GM10847 (cell line): ENCODE measurements around the gene ZNF575.

Experiments used
- POLR2A ChIP-seq: IDR thresholded peaks from 2 replicates; pipeline ENCODE4 v1.6.1; 2011; ENCODE audit not compliant: insufficient read length; ENCODE audit errors: extremely low read depth

ZNF575 gene

GRCh38 chr19:43552198-43552450, 19.1 kb downstream of the ZNF575 start:
- no peak for TF ChIP-seq POLR2A

DNA sequence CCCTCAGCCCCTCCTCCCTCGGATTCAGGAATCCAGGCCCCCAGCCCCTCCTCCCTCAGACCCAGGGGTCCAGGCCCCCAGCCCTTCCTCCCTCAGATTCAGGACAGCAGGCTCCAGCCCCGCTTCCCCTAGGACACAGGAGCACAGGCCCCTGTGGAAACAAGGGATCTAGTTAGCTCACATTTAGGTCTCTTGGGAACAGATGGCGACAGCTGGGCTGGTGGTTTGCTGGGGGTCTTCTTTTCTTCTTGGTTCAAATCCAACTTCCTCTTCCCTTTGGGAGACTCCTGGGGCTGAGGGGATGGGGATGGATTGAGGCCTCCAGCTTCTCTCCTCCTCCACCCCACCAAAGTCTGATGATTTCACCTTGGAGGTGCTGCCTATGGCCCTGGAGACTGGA, 19.6 kb downstream of the ZNF575 start:
- TF ChIP-seq POLR2A, result no peak

- no peak for TF ChIP-seq POLR2A
These were observed 20.7 kb downstream of the ZNF575 start for GRCh38 chr19:43553656-43554055.

DNA sequence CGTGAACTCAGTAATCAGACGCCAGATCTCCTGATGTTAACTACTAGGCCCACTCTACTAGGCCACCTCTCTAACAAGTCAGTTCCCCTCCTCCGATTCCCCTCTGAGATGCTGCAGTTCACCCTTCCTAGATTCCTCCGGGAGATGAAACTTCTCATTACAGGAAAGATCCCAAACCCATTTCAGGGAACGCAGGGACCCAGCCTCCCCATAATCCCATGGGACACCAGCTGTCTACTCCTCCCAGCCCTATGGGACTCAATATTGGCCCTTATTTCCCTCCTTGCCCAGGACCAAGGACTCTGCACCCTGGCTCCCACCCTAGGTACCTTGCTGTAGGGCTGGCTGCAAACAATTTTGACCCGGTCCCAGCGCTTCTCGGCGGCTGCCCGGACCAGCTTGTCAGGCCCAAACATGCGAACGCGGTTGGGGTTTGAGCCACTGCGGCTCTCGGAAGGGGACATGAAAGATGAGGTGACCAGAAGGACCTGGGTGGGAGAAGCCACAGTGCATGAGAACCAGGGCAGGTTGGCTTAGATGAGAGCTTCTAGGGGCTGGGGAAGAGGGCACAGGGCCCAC, 21.4 kb downstream of the ZNF575 start:
- no peak for TF ChIP-seq POLR2A

DNA sequence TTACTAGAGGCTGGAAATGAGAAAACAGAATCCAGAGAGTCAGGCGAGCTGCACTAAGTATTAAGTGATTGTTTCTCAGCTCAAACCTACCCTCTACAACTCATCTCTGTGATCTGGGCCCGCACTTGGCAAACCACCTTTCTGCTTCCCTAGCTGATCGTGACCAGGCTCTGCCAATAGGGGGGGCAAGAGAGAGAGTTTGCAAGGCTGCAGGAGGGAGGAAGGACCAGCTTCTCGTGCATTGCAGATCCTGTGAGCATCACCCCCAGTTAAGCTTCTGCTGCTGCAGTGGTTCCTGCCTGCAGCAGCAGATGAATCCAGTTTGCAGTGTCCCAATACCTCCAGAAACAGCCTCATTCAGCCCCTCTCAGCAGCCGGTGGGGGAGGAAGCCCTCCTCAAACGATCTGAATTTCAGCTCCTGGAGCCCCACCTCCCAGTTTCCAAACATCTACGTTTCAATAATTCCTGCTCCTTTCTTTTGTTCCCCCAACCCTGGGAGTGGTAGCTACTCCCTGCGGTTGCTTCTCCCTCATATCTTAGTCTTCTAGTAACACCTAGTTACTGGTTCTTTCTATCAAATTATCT, 22.3 kb downstream of the ZNF575 start:
- TF ChIP-seq POLR2A, result no peak

DNA sequence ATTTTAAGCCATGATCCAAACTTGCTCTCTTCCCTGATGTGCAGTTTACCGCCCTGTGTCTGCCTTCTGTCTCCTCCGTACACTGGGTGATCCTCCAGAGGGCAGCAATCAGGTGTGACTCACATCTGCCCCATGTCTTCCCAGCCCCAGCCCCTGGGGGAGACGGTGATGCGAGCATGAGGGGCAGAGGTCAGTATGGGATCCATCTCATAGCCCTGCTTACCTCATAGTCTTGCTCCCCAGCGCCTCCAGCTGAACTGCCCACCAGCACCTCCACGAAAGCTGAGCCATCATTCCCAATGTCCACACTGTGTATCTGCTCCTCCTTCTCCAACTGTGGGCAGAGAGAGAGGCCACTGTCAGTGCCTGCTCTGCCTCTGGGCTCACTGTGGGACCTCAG, 27.7 kb downstream of the ZNF575 start:
- TF ChIP-seq POLR2A, result no peak

DNA sequence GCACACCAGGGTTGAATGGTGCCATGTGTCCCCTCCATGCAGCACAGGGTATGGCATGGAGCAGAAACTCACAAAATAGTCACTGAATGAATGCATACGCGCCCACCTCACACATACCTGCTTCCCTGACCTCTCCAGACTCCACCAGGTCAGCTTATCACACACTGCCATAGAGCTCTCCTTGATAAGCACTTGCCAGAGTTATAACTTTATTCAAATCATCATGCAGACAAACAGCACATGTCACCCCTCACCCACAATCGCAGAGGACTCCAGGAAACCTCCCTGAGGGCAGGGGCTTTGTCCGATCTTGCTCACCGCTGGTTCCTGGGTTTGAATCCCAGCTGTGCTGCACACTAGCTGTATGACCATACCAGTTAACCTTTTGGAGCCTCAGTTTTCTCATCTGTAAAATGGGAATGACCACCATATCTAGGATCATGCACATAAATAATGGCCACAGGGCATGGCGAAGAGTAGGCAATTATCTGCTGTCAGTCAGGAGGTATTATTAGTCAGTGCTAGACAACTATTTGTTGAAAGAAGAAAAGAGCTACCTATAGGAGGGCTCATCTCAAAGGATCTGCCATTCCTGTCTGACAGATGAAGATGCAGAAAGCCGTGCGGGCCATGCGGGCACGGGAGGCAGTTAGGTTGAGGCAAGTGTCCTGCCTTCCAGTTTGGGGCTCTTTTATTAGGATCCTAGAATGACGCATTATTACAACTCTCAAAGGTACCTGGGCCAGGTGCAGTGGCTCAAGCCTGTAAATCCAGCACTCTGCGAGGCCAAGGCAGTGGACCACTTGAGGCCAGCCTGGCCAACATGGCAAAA, 28.4 kb downstream of the ZNF575 start:
- no peak for TF ChIP-seq POLR2A

- TF ChIP-seq POLR2A, result no peak
These were observed 29.3 kb downstream of the ZNF575 start for GRCh38 chr19:43562226-43562697.

GRCh38 chr19:43562698-43563241, 29.8 kb downstream of the ZNF575 start:
- TF ChIP-seq POLR2A, result no peak

DNA sequence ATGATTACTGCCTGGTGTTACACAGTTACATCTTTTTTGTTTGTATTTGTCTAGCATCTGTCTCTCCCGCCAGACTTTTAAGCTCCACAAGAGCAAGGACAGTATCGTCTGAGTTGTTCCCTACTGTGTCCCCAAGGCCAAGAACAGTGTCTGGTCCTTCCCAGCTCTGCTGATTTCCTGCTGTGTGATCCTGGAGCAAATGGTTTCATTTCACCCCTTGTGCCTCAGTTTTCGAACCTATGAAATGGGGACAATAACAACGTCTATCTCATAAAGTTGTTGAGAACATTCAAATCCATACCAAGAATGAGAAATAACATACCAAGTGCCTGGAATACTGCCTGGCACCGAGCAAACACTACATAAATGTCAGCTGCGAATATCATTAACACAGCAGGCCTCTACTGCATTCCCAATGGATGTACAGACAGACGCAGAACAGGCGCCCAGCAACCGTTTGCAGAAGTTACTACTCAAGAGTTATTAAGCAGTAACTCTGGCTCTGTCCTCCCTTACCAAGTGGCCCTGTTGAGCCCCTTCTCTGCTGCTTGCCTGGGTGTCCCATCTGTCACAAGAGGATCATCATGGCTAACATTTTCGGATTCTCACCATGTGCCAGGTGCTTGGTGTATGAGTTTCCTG, 30.9 kb downstream of the ZNF575 start:
- TF ChIP-seq POLR2A, result no peak

GRCh38 chr19:43564800-43565199, 31.8 kb downstream of the ZNF575 start:
- no peak for TF ChIP-seq POLR2A

GRCh38 chr19:43569657-43570056, 36.7 kb downstream of the ZNF575 start:
- no peak for TF ChIP-seq POLR2A

DNA sequence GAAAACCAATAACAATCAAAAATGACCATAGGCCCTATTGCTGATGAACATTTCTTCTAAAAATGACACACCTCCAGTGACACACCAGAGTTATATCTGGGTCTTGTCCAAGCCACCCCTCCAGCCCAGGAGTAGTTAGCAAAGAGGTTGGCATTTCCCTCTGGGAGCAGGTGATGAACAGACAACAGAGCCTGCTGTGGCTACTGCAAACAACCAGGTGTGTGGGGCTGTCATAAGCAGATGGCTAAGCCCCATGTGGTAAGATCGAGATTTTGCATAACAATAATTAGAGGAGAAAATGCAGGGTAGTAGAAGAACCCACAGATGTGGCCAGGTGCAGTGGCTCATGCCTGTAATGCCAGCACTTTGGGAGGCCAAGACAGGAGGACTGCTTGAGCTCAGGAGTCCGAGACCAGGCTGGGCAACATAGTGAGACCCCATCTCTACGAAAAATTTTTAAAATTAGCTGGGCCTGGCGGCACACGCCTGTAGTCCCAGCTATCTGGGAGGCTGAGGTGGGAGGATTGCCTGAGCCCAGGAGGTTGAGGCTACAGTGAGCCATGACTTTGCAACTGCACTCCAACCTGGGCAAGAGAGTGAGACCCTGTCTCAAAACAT, 37.3 kb downstream of the ZNF575 start:
- TF ChIP-seq POLR2A, result no peak

DNA sequence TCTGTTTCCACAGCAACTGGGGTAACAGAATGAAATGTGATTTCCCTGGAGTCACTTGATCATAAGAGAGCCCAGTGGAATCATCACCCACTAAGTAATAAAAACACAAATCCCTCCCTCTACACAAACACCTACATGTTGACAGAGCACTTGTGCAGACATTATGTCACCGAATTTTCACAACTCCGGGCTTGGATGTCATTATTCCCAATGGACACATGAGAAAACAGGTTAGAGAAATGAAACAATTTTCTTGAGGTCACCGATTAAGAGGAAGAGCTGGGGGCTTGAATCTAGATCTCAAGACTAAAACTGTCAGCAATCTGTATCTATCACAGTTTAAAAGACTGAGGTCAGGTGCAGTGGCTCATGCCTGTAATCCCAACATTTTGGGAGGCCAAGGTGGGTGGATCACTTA, 39.2 kb downstream of the ZNF575 start:
- TF ChIP-seq POLR2A, result no peak

GRCh38 chr19:43574424-43575155, 41.6 kb downstream of the ZNF575 start:
- TF ChIP-seq POLR2A, result no peak
